ENCODE data around the gene PDGFC.

PDGFC gene

GRCh38 chr4:156798438-156798837, 173.2 kb downstream of the PDGFC start:
- H3K4me3 ChIP-seq (ENCODE audit: low read depth, low read length) = no peak overlapping the region
- no peak for TF ChIP-seq CTCF (IDR thresholded peaks at IDR 0.05; ENCODE audit: low read depth, low read length)

- no peak for TF ChIP-seq CTCF (IDR thresholded peaks at IDR 0.05; ENCODE audit: low read depth, low read length)
- H3K4me3 ChIP-seq (ENCODE audit: low read depth, low read length) = no peak overlapping the region
Observed at GRCh38 chr4:156797206-156797605, 174.4 kb downstream of the PDGFC start.

- TF ChIP-seq CTCF (IDR thresholded peaks at IDR 0.05; ENCODE audit: low read depth, low read length) = no peak
Observed at GRCh38 chr4:156795727-156796126, 175.9 kb downstream of the PDGFC start.

GRCh38 chr4:156794863-156795262, 176.7 kb downstream of the PDGFC start:
- H3K4me3 ChIP-seq (ENCODE audit: low read depth, low read length) = no peak overlapping the region

More at GRCh38 chr4:156795727-156796126, 175.9 kb downstream of the PDGFC start:
- H3K4me3 ChIP-seq (ENCODE audit: low read depth, low read length) = no peak overlapping the region

GRCh38 chr4:156792462-156793085, 179.0 kb downstream of the PDGFC start:
- TF ChIP-seq CTCF (IDR thresholded peaks at IDR 0.05; ENCODE audit: low read depth, low read length) = no peak
- no peak overlapping the region for H3K4me3 ChIP-seq (ENCODE audit: low read depth, low read length)

More at GRCh38 chr4:156794863-156795262, 176.7 kb downstream of the PDGFC start:
- TF ChIP-seq CTCF (IDR thresholded peaks at IDR 0.05; ENCODE audit: low read depth, low read length) = no peak

- TF ChIP-seq CTCF (IDR thresholded peaks at IDR 0.05; ENCODE audit: low read depth, low read length) = no peak
- no peak overlapping the region for H3K4me3 ChIP-seq (ENCODE audit: low read depth, low read length)
Observed at GRCh38 chr4:156790866-156791265, 180.7 kb downstream of the PDGFC start.

- H3K4me3 ChIP-seq (ENCODE audit: low read depth, low read length) = no peak overlapping the region
- no peak for TF ChIP-seq CTCF (IDR thresholded peaks at IDR 0.05; ENCODE audit: low read depth, low read length)
Observed at GRCh38 chr4:156788782-156789181, 182.8 kb downstream of the PDGFC start.
